Putamen (tissue), 1 donor: ENCODE results near the gene SH2D7.

Experiments used
- DNase-seq: peaks from one replicate; pipeline ENCODE4 v3.0.0-alpha.2; 2016; ENCODE audit warnings: low spot score

Gene SH2D7

GRCh38 chr15:78104566-78105475, 12.5 kb downstream of the SH2D7 start:
- DNase-seq: no peak

GRCh38 chr15:78105476-78106241, 13.3 kb downstream of the SH2D7 start:
- DNase-seq: no peak

- no peak for DNase-seq
Observed at GRCh38 chr15:78107471-78107870, 15.1 kb downstream of the SH2D7 start.

- peak; percentile 62 for DNase-seq
Observed at GRCh38 chr15:78108300-78109084, 16.1 kb downstream of the SH2D7 start.

- DNase-seq: no peak
Observed at GRCh38 chr15:78109156-78109555, 16.8 kb downstream of the SH2D7 start.

- no peak for DNase-seq
Observed at GRCh38 chr15:78110096-78110495, 17.7 kb downstream of the SH2D7 start.

GRCh38 chr15:78110916-78111475, 18.6 kb downstream of the SH2D7 start:
- DNase-seq: no peak

- no peak for DNase-seq
Observed at GRCh38 chr15:78111788-78112187, 19.4 kb downstream of the SH2D7 start.

- DNase-seq: no peak
Observed at GRCh38 chr15:78112551-78112950, 20.2 kb downstream of the SH2D7 start.

- no peak for DNase-seq
Observed at GRCh38 chr15:78120523-78120922, 28.2 kb downstream of the SH2D7 start.

GRCh38 chr15:78125267-78125666, 32.9 kb downstream of the SH2D7 start:
- no peak for DNase-seq

- no peak for DNase-seq
Observed at GRCh38 chr15:78127882-78128281, 35.5 kb downstream of the SH2D7 start.

GRCh38 chr15:78129077-78129750, 36.9 kb downstream of the SH2D7 start:
- DNase-seq: no peak

GRCh38 chr15:78129751-78130287, 37.5 kb downstream of the SH2D7 start:
- DNase-seq: no peak

GRCh38 chr15:78130466-78131294, 38.3 kb downstream of the SH2D7 start:
- no peak for DNase-seq

- DNase-seq: peak; percentile 36
Observed at GRCh38 chr15:78131295-78132061, 39.1 kb downstream of the SH2D7 start, which contains the start of gene CIB2. Gene CIB2 (minus strand): TSS chr15:78131445. CDS start chr15:78131215, 230 bp downstream.

- no peak for DNase-seq
Observed at GRCh38 chr15:78133801-78134200, 41.4 kb downstream of the SH2D7 start.

GRCh38 chr15:78139578-78139977, 47.2 kb downstream of the SH2D7 start:
- no peak for DNase-seq

- DNase-seq: no peak
Observed at GRCh38 chr15:78140292-78140691, 47.9 kb downstream of the SH2D7 start.
